Tongue (tissue), 2 donors: ENCODE results near the gene MRPS5. TPM values are rescaled to one million over a fixed set of nuclear protein-coding genes. Genes with fewer than 3 reads are reported as not detected.
"Not testable (repeated sequence)": the region's sequence is repeated elsewhere in the genome, so short reads cannot be mapped to it uniquely, and the experiment has no call there.

Source experiments
- DNase-seq: peaks from one replicate; pipeline ENCODE4 v3.0.0-alpha.2; 2015
- total RNA-seq: library from RNA; depleted of rRNA; stranded (reverse); fragments of >200 nt; gene quantifications from one replicate; pipeline ENCODE4 v1.2.3, GENCODE V29; 2014

MRPS5 gene
- 55.6 TPM for total RNA-seq

GRCh38 chr2:95121407-95122196, at the start of gene MRPS5:
Gene MRPS5, minus strand, starts transcription at chr2:95121808. Its CDS starts 17 bp downstream, at chr2:95121791.
- DNase-seq: peak; percentile 89

- no peak for DNase-seq
These were observed 44.6 kb upstream of the MRPS5 start for GRCh38 chr2:95166065-95166763.

- DNase-seq: peak; percentile 100
These were observed 43.9 kb upstream of the MRPS5 start, which contains the start of gene ZNF2 for GRCh38 chr2:95165371-95166064. Gene ZNF2, plus strand, starts transcription at chr2:95165809. Its CDS starts 10,418 bp downstream, at chr2:95176227.

- no peak for DNase-seq
These were observed 43.4 kb upstream of the MRPS5 start for GRCh38 chr2:95165030-95165370.

- peak; percentile 84 for DNase-seq
These were observed 38.3 kb upstream of the MRPS5 start, which contains the start of gene ZNF514 for GRCh38 chr2:95159690-95160449. Gene ZNF514, minus strand, starts transcription at chr2:95159848. Its CDS starts 6,595 bp downstream, at chr2:95153253.

- DNase-seq: peak; percentile 59
These were observed 37.4 kb upstream of the MRPS5 start for GRCh38 chr2:95158891-95159619.

- DNase-seq: no peak
These were observed 36.8 kb upstream of the MRPS5 start for GRCh38 chr2:95158441-95158840.

- no peak for DNase-seq
These were observed 27.9 kb upstream of the MRPS5 start for GRCh38 chr2:95149397-95149984.

GRCh38 chr2:95143838-95144237, 22.2 kb upstream of the MRPS5 start:
- DNase-seq: no peak

GRCh38 chr2:95138702-95139101, 17.1 kb upstream of the MRPS5 start:
- DNase-seq: no peak

- DNase-seq: no peak
These were observed 566 bp upstream of the MRPS5 start for GRCh38 chr2:95122197-95122551.

GRCh38 chr2:95121093-95121406, 558 bp downstream of the MRPS5 start:
- no peak for DNase-seq

GRCh38 chr2:95115418-95115817, 6.2 kb downstream of the MRPS5 start:
- peak; percentile 81 for DNase-seq

GRCh38 chr2:95113464-95113863, 8.1 kb downstream of the MRPS5 start:
- DNase-seq: no peak

GRCh38 chr2:95110395-95110794, 11.2 kb downstream of the MRPS5 start:
- no peak for DNase-seq

GRCh38 chr2:95109260-95109659, 12.3 kb downstream of the MRPS5 start:
- DNase-seq: no peak

- no peak for DNase-seq
These were observed 15.5 kb downstream of the MRPS5 start for GRCh38 chr2:95106081-95106480.

GRCh38 chr2:95104606-95105005, 17.0 kb downstream of the MRPS5 start:
- DNase-seq: no peak

GRCh38 chr2:95099910-95100309, 21.7 kb downstream of the MRPS5 start:
- DNase-seq: no peak

- not testable (repeated sequence) for DNase-seq
These were observed 23.3 kb downstream of the MRPS5 start for GRCh38 chr2:95098273-95098672.

- no peak for DNase-seq
These were observed 29.6 kb downstream of the MRPS5 start for GRCh38 chr2:95091885-95092555.
